Activated CD8-positive, alpha-beta memory T cell treated with anti-CD3 and anti-CD28 coated beads, Interleukin-2, amount 50 U/mL, for 48 hours (primary cell): Measurements from ENCODE around the gene CACNA2D1.
"Not testable (repeated sequence)": the region's sequence is repeated elsewhere in the genome, so short reads cannot be mapped to it uniquely, and the experiment has no call there.

ENCODE experiments used
- DNase-seq: peaks from one replicate; pipeline ENCODE4 v3.0.0-alpha.2; 2020

Gene CACNA2D1

GRCh38 chr7:82021036-82021435, 422.5 kb downstream of the CACNA2D1 start:
- DNase-seq = no peak

GRCh38 chr7:82019551-82020475, 423.8 kb downstream of the CACNA2D1 start:
- DNase-seq = no peak

- no peak for DNase-seq
Observed at GRCh38 chr7:82018226-82018625, 425.4 kb downstream of the CACNA2D1 start.

- no peak for DNase-seq
Observed at GRCh38 chr7:82017334-82017943, 426.1 kb downstream of the CACNA2D1 start.

GRCh38 chr7:82015751-82016150, 427.8 kb downstream of the CACNA2D1 start:
- no peak for DNase-seq

- DNase-seq = not testable (repeated sequence)
Observed at GRCh38 chr7:82014574-82014973, 429.0 kb downstream of the CACNA2D1 start.

GRCh38 chr7:82012453-82012852, 431.1 kb downstream of the CACNA2D1 start:
- DNase-seq = no peak

- no peak for DNase-seq
Observed at GRCh38 chr7:82010416-82010815, 433.2 kb downstream of the CACNA2D1 start.

GRCh38 chr7:82007315-82007714, 436.3 kb downstream of the CACNA2D1 start:
- no peak for DNase-seq

- DNase-seq = no peak
Observed at GRCh38 chr7:82005056-82005455, 438.5 kb downstream of the CACNA2D1 start.

GRCh38 chr7:81993186-81993585, 450.4 kb downstream of the CACNA2D1 start:
- no peak for DNase-seq

GRCh38 chr7:81990395-81990794, 453.2 kb downstream of the CACNA2D1 start:
- DNase-seq = no peak

- no peak for DNase-seq
Observed at GRCh38 chr7:81986723-81987470, 456.7 kb downstream of the CACNA2D1 start.

- no peak for DNase-seq
Observed at GRCh38 chr7:81983406-81983805, 460.2 kb downstream of the CACNA2D1 start.

GRCh38 chr7:81973117-81973516, 470.5 kb downstream of the CACNA2D1 start:
- DNase-seq = no peak

GRCh38 chr7:81960026-81960425, 483.6 kb downstream of the CACNA2D1 start:
- DNase-seq = no peak

GRCh38 chr7:81957517-81957916, 486.1 kb downstream of the CACNA2D1 start:
- no peak for DNase-seq

GRCh38 chr7:81956520-81956919, 487.1 kb downstream of the CACNA2D1 start:
- DNase-seq = no peak

GRCh38 chr7:81949306-81949705, 494.3 kb downstream of the CACNA2D1 start:
- DNase-seq = no peak

- DNase-seq = no peak
Observed at GRCh38 chr7:81944058-81944457, 499.5 kb downstream of the CACNA2D1 start.

GRCh38 chr7:81937091-81937490, 506.5 kb downstream of the CACNA2D1 start:
- no peak for DNase-seq

- DNase-seq = no peak
Observed at GRCh38 chr7:81934596-81935301, 508.8 kb downstream of the CACNA2D1 start.

GRCh38 chr7:81932936-81933335, 510.6 kb downstream of the CACNA2D1 start:
- DNase-seq = no peak
